Renal cortex interstitium (tissue), 15 donors: ENCODE measurements around the gene SERPINB5. TPM values are rescaled to one million over a fixed set of nuclear protein-coding genes. Genes with fewer than 3 reads are reported as not detected.
"Not testable (repeated sequence)": the region's sequence is repeated elsewhere in the genome, so short reads cannot be mapped to it uniquely, and the experiment has no call there.

ENCODE experiments used
- DNase-seq, 11 donors: peaks; one replicate each; pipeline ENCODE4 v3.0.0-alpha.2; 2013; ENCODE audit warnings: low read depth in 9 of 11, low spot score in 4 of 11; ENCODE audit errors: extremely low read depth in 1 of 11
- long read RNA-seq, 16 experiments: transcript quantifications; one replicate each; lab custom pipeline, GENCODE V29; 2026
- polyA plus RNA-seq, 3 donors: library from polyadenylated mRNA; unstranded; fragments of 120-200 nt; gene quantifications; one replicate each; pipeline ENCODE4 v1.2.1, GENCODE V29; 2013; ENCODE audit not compliant: insufficient read length in 3 of 3

Gene SERPINB5, protein sequence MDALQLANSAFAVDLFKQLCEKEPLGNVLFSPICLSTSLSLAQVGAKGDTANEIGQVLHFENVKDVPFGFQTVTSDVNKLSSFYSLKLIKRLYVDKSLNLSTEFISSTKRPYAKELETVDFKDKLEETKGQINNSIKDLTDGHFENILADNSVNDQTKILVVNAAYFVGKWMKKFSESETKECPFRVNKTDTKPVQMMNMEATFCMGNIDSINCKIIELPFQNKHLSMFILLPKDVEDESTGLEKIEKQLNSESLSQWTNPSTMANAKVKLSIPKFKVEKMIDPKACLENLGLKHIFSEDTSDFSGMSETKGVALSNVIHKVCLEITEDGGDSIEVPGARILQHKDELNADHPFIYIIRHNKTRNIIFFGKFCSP
- polyA plus RNA-seq = under 1 TPM in 1 of 3 donors, not detected in 2; 0.09 TPM
- long read RNA-seq, donor 1 = 0 reads
- long read RNA-seq, donor 2 = 0 reads
- long read RNA-seq, donor 3 = 0 reads
- long read RNA-seq, donor 4 = 0 reads
- long read RNA-seq, donor 5 = 0 reads
- long read RNA-seq, donor 6 = 0 reads
- long read RNA-seq, donor 7 = 0 reads
- long read RNA-seq, donor 8 = 0 reads
- long read RNA-seq, donor 9 = 0 reads
- long read RNA-seq, donor 10 = 0 reads
- long read RNA-seq, donor 11 = 0 reads
- long read RNA-seq, donor 12 = 0 reads
- long read RNA-seq, donor 13 = 0 reads
- long read RNA-seq, donor 14 = 0 reads
- long read RNA-seq, donor 15 = 0 reads
- long read RNA-seq, donor 16 = 0 reads

DNA sequence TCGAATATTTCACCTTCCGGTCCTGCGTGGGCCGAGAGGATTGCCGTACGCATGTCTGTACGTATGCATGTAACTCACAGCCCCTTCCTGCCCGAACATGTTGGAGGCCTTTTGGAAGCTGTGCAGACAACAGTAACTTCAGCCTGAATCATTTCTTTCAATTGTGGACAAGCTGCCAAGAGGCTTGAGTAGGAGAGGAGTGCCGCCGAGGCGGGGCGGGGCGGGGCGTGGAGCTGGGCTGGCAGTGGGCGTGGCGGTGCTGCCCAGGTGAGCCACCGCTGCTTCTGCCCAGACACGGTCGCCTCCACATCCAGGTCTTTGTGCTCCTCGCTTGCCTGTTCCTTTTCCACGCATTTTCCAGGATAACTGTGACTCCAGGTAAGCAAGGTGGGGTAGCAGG lies at the start of gene SERPINB5:
Gene SERPINB5 (plus strand): TSS at position 291 of the 400 bp plus-strand sequence. CDS start 7,471 bp downstream, outside the sequence.
- no peak for DNase-seq

DNA sequence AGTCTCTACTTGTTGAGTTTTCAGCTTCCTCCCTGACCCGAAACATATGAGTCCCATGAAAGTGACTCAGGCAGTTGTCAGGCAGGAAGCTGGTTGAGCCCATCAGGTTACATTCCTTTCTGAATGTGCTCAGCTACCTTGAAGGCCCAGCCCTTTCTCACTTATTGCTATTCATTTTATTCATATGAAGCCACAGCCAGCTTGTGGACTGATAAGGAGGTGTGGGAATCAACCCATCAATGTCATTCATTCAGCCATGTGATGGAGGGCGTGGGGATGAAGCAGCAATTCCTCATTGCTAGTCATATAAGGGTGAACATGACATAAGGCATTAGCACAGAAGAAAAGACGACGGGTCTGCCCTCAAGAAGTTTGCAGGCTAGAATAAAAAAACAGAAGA lies 49.2 kb upstream of the SERPINB5 start:
- no peak for DNase-seq

DNA sequence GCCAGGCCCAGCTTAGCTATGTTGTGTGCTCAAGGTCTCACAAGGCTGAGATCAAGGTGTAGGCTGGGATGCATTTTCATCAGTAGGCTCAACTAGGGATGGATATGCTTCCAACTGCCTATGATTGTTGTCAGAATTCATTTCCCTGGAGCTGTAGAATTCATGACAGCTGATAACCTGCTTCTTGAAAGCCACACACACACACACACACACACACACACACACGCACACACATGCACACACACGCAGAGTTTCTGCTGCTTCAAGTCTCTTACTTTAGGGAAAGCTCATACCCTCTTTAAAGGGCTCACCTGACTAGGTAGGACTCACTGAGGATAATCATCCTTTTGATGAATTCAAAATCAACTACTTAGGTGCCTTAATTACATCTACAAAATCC lies 46.2 kb upstream of the SERPINB5 start:
- DNase-seq = no peak

DNA sequence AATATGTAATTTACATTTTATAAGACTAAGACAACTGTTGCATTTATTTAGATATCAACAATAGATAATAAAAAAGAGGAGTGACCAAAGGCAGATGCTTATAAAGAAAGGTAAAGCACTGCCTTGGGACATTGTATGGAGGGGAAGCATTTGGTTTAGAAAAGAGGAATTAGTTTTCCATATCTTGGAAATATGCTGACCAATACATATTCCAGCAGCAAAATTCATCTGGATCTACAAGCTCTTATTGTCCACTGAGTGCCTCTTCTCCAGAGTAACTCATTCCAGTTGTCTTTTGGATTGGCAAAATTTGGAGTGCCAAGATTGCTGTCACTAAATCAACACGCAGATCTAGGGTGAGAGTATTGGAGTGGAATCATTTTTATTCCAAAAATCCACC lies 45.6 kb upstream of the SERPINB5 start:
- DNase-seq = no peak

DNA sequence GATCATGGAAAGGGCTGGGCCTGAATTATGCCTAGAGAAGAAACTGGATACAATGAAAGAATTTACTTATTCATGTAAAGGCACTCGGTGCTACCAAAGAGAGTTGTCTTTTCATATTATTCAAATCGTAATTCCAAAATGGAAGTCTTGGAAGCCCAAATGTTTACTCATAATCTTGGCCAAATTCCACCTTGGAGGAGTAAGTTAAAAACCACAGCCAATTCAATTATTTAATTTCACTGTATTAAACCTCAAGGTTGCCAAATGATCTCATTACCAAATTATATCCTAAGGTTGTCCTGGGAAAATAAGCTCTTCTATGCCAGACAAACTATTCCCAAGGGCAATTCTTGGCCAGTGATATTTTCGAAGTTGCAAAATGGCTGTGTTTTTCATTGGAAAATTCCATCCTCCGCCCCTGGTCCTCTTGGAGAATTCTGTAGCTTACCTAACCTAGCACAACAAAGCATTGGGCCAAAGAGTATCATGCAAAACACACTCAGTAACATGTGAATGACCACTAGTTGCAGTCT lies 43.4 kb upstream of the SERPINB5 start:
- DNase-seq = no peak

DNA sequence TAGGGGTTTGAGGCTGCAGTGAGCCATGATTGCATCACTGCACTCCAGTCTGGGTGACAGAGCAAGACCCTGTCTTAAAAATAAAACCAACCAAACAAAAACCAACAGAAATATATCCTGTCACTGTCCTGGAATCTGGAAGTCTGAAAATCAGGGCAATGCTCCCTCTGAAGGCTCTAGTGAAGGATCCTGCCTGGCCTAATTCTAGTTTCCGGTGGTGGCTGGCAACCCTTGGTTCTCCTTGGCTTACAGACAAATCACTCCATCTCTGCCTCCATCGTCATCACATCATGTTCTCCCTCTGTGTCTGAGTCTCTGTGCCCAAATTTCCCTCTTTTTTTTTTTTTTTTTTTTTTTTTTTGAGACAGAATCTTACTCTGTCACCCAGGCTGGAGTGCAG lies 38.6 kb upstream of the SERPINB5 start:
- DNase-seq = no peak

DNA sequence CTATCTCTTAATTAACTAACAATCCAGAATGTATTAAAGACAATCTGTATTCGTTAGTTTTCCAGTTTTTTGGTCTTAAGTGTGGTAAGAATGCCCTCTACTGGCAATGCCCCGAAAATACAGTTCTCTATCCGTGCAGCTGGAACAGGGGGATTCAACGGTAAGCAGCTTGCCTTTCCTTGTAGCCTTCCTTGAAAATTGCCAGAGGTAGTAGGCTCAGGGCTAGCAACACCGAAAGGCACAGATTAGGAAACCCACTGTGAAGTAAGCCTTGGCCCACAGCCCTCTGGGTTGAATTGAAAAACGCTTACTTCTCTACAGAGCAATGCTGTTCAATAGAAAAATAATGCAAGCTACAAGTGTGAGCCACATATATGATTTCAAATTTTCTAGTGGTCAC lies 37.4 kb upstream of the SERPINB5 start:
- peak in 10 of 11 donors; percentile 50 to 68 (median 52) for DNase-seq

DNA sequence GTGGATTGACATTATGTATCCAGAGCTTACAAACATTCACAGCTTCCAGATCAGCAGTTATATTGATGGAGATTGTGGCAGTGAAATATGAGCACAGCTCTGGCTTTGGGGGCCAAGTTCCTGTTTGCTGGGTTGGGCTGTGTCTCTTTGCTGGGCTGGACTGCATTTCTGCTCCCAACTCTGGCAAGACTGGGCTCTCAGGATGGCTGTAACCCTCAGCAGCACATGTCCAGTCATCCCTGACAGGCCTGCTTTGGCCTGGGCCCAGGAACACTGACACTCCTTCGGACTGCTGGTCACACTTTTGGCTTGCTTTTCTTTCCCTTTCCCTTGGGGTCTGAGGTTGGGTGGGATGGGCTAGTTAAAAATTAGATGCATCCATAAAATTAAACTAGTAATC lies 36.5 kb upstream of the SERPINB5 start:
- DNase-seq = no peak

DNA sequence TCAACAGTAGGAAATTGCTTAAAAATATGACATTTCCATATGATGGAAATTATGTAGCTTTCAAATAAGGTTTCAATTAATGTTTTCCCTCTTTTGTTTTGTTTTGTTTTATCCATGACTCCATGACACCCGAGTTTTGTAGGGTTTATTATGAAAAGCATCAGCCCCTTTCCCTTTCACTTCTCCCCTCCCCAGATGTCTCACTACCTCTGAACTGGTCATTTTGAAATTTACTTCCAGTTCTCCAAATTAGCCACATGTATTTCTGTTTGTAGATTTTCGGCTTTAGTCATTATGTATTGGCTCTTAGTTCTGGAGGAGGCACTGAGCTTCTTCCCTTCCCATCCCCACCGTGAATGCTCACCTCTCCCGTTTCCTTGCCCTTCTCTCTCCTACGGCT lies 35.9 kb upstream of the SERPINB5 start:
- DNase-seq = no peak

DNA sequence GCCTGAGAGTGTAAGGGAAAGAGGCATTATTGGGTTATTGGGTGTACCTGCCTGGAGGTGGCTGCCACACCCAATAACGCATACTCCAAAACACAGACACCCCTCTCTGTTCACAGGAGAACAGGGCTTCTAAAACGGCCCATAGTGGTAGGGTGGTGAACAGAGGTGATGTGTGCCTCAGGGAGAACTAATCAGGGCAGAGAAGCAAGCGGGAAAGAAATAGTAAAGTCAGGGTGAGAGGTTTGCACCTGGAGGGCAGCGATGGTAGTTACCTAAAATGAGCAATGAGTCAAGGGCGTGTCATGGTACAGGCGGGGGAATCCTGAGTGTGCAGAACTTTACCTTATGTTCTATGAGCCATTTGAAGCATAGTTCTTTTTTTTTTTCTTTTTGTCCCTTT lies 32.9 kb upstream of the SERPINB5 start:
- DNase-seq = no peak

DNA sequence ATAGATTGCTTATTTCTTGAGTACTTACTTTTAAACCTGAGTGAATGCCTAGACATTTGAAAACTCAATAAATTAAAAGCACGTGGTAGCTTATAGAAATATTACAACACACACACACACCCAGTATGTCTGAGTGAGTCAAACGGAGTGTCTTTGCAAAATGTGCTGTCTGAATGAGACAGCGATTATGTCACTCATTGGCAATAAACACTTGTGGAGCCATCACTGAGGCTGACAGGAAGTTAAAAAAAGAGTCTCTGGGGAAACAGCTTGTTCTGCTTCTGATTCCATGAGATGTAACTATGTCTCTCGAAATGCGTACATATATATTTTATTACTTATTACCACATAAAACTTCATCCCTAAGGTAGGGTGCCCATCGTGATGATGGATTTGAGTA lies 32.2 kb upstream of the SERPINB5 start:
- DNase-seq = no peak

DNA sequence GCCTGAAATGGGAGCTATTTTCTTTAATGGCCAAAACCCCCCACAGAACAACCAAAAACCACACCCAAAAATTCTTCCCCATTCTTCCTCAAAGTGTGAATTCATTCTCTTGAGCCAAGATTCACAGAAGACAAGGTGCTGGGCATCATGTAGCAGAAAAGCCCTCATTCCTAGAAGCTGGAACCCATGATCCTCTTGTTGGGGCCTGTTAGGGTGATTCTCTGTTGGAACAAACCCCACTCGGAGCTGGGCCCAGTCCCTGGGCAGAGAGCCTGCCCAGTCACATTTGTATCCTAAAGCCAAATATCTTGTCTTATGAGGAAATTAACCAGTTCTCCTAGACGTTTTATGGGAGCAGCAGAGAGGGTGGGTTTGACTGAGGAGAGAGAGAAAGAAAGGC lies 31.7 kb upstream of the SERPINB5 start:
- DNase-seq = no peak

DNA sequence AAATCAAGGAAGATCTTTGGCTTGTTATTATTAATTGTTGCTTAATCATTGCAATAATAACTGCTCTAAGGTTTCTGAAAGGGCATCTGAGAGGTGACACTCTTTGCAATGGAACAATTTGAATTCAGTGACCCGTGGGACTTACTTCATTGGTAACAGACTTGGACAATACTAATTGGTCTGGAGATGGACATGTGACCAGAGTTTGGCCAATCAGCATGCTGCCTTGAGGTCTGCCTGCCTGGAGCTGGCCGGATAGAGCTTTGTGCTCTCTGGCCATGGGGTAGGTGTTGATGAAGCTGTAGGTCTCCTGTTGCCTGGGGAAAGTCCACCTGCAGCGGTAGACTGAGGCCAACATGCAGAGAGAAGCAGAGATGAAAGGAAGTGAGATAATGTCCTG lies 30.5 kb upstream of the SERPINB5 start:
- no peak for DNase-seq

DNA sequence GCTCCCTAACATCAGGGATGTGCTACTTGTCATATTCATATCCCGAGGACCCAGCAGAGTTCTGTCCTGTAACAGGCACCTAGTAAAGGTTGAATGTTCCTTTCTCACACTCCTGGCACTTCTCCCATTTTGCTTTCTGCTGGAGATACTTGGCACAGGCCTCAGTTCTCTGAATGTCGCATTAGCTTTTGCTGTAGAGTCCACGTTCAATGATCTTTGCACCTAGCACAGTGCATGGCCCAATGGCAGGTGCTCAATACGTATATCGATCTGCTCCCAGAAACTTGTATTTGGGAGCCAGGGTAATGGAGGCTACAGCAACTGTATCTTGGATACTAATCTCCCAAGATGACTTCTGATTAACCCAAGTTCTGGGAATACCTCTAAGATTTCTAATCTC lies 29.7 kb upstream of the SERPINB5 start:
- DNase-seq = no peak

DNA sequence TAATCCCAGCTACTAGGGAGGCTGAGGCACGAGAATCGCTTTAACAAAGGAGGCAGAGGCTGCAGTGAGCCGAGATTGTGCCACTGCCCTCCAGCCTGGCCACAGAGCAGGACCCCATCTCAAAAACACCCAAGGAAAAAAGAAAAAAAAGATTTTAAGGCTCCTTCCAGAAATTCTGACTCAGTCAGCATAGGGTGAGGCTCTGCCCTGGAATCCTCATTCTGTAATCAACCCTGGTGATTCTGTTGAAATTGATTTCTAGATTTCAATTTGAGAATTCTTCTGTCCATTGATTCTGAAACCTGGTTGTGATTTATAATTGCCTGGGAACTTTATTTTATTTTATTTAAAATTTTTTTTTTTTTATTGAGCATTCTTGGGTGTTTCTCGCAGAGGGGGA lies 27.3 kb upstream of the SERPINB5 start:
- no peak for DNase-seq

DNA sequence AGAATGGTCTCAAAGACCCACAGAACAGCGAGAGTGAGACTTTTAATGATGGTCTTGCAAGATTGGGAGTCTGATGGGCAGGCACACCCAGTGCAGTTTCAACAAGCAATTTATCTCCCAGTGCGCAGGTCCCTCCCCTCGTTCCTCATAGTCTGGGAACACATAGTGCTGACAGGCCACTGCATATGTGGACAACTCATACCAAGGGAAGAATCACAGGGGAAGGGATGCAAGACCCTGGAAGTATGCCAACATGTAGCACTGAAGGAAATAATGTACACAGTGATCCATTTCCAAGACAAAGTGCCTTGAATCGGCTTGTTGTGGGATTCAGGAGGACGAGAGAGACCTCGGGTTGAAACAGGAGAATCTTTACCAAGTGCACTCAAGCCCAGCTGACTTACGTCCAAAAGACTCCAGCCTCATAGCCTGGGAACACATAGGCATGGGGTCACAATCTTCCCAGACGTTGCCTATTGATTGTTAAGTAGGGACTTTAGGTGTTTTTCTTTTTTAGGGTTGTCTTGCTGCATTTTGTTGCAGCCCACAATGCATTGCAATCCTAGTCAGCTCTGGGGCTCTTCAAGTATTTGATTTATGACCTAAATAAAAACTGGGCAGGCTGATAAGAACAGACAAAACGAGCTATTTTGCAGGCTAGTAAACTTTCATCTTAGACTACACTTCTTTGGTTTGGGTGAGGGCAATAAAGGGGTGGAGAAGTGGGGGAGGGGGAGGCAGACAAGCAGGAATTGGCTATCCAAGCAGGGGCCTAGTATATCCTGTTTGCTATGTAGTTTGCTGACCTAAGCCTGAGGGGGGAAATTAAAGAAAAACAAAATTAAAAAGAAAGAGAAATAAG lies 24.7 kb upstream of the SERPINB5 start:
- DNase-seq = peak in 6 of 11 donors; percentile 5 to 24 (median 14)

DNA sequence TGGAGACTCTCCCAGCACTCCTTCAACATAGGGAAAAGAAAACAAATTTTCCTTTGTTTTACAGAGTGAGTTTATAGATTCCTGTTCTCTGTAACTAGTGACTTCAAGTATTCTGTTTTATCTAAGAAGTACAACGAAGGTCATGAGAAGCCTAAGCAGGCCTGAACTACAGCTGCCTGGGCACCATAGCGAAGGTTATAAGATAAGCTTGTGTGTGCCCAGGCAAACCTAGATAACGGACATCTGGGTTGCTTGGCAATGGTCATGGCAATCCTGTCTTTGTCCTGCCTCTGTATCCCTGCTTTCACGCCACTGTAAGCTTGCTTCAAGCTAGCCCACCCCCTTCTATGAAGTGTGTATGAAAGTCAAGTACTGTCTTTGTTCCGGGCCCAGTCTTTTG lies 24.0 kb upstream of the SERPINB5 start:
- not testable (repeated sequence) for DNase-seq

DNA sequence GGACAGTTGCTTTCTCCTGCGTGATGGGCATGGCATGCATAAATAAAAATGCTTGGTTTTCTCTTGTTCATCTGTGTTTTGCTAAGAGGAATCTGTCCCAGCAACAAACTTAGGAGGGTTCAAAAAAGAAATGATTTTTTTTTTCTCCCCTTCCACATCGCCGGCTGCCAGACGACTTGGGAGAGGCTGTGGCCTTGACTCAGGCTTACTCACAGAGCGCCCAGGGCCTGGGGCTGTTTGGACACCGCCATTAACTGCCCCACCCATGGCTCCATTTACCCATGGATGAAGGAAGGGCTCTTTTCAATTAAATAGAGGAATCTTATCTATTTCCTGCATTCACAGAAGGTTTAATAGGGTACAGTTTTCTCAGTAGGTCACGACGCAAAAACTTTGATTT lies 22.3 kb upstream of the SERPINB5 start:
- no peak for DNase-seq

DNA sequence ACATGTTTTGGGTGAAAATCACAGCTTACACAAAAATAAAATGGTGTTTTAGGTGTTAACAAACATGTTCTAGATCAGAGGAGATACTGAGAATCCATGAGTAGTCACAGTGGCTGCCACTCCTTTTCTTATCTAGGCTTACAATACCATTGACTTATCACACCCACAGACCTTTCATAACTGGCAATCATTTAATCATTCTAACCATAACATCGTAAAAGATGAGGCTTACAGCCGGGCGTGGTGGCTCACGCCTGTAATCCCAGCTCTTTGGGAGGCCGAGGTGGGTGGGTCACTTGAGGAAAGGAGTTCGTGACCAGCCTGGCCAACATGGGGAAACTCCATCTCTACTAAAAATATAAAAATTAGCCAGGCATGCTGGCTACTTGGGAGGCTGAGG lies 18.8 kb upstream of the SERPINB5 start:
- DNase-seq = no peak
